HEK293 (cell line): ENCODE measurements around the gene APPL2.

Source experiments
- CTCF ChIA-PET: fragments of 350-600 bp; formaldehyde crosslinking; extraction: SDS; loops from one replicate; lab custom pipeline; 2021; ENCODE audit warnings: antibody characterized with exemption; lab: Yijun Ruan, JAX
- POLR2A ChIA-PET: fragments of 300-600 bp; formaldehyde crosslinking; extraction: SDS; loops from one replicate; lab custom pipeline; 2020; ENCODE audit warnings: antibody characterized with exemption, inconsistent platforms; lab: Yijun Ruan, JAX
- H3K27ac ChIP-seq: fragments of 200-500 bp; sonication (Bioruptor generic); 2 replicates; pipeline ENCODE4 v1.5.1; 2014; ENCODE audit warnings: low read depth, low read length, control low read depth, inconsistent platforms; ENCODE audit errors: extremely low read depth
- H3K36me3 ChIP-seq, 2 experiments: fragments of 200-500 bp in 1 of 2; sonication (Bioruptor generic) in 1 of 2; 1 replicate in 1 of 2; 2 replicates in 1 of 2; pipeline ENCODE4 v1.5.1; 2014 to 2017; ENCODE audit warnings: inconsistent platforms in 2 of 2, low read length in 2 of 2; ENCODE audit not compliant: control insufficient read depth in 2 of 2, insufficient read depth in 1 of 2
- H3K4me1 ChIP-seq: fragments of 200-500 bp; sonication (Bioruptor generic); 2 replicates; pipeline ENCODE4 v1.5.1; 2014; ENCODE audit warnings: mild to moderate bottlenecking, low read length, inconsistent platforms; ENCODE audit not compliant: control insufficient read depth, insufficient read depth
- H3K4me3 ChIP-seq: 2 replicates; pipeline ENCODE4 v1.5.1; 2011; ENCODE audit warnings: low read depth, mild to moderate bottlenecking, control low read depth, low read length, moderate library complexity
- H3K9me3 ChIP-seq: fragments of 200-500 bp; sonication (Bioruptor generic); 2 replicates; pipeline ENCODE4 v1.5.1; 2014; ENCODE audit warnings: low read depth, low read length, inconsistent platforms; ENCODE audit not compliant: control insufficient read depth, insufficient read depth
- GLIS2 ChIP-seq: fragments of 450-650 bp; formaldehyde crosslinking; IDR thresholded peaks from 2 replicates; pipeline ENCODE4 v1.5.1; 2016; ENCODE audit warnings: missing biosample characterization, missing genetic modification characterization
- INSM2 ChIP-seq: fragments of 450-650 bp; formaldehyde crosslinking; IDR thresholded peaks from 2 replicates; pipeline ENCODE4 v1.5.1; 2016; ENCODE audit warnings: missing biosample characterization, missing genetic modification characterization
- MYNN ChIP-seq: fragments of 450-650 bp; formaldehyde crosslinking; IDR thresholded peaks from 2 replicates; pipeline ENCODE4 v1.5.1; 2016; ENCODE audit warnings: missing biosample characterization, missing genetic modification characterization, borderline replicate concordance
- PBX3 ChIP-seq: sonication (generic); formaldehyde crosslinking; IDR thresholded peaks from 2 replicates; pipeline ENCODE4 v1.8.1; 2022; ENCODE audit warnings: mild to moderate bottlenecking, moderate library complexity, missing genetic modification reagents
- PRDM10 ChIP-seq: fragments of 450-650 bp; formaldehyde crosslinking; IDR thresholded peaks from 2 replicates; pipeline ENCODE4 v1.5.1; 2016; ENCODE audit warnings: missing biosample characterization, missing genetic modification characterization
- SP2 ChIP-seq: fragments of 450-650 bp; formaldehyde crosslinking; IDR thresholded peaks from 2 replicates; pipeline ENCODE4 v1.5.1; 2016; ENCODE audit warnings: missing biosample characterization, missing genetic modification characterization
- YY1 ChIP-seq: fragments of 450-650 bp; formaldehyde crosslinking; IDR thresholded peaks from 2 replicates; pipeline ENCODE4 v1.5.1; 2018; ENCODE audit warnings: missing biosample characterization, missing genetic modification characterization
- ZBTB48 ChIP-seq: fragments of 450-650 bp; formaldehyde crosslinking; IDR thresholded peaks from 2 replicates; pipeline ENCODE4 v1.5.1; 2016; ENCODE audit warnings: missing biosample characterization, missing genetic modification characterization
- ZBTB6 ChIP-seq: fragments of 450-650 bp; formaldehyde crosslinking; IDR thresholded peaks from 2 replicates; pipeline ENCODE4 v1.5.1; 2017; ENCODE audit warnings: missing biosample characterization, missing genetic modification characterization
- ZNF10 ChIP-seq: fragments of 450-650 bp; formaldehyde crosslinking; IDR thresholded peaks from 2 replicates; pipeline ENCODE4 v1.5.1; 2017; ENCODE audit warnings: missing biosample characterization, missing genetic modification characterization
- ZNF155 ChIP-seq: fragments of 450-650 bp; formaldehyde crosslinking; IDR thresholded peaks from 2 replicates; pipeline ENCODE4 v1.5.1; 2016; ENCODE audit warnings: missing biosample characterization, missing genetic modification characterization
- ZNF362 ChIP-seq: fragments of 450-650 bp; formaldehyde crosslinking; IDR thresholded peaks from 2 replicates; pipeline ENCODE4 v1.5.1; 2016; ENCODE audit warnings: missing biosample characterization, missing genetic modification characterization
- ZNF48 ChIP-seq: fragments of 450-650 bp; formaldehyde crosslinking; IDR thresholded peaks from 2 replicates; pipeline ENCODE4 v1.5.1; 2016; ENCODE audit warnings: missing biosample characterization, missing genetic modification characterization
- ZNF529 ChIP-seq: fragments of 450-650 bp; formaldehyde crosslinking; IDR thresholded peaks from 2 replicates; pipeline ENCODE4 v1.5.1; 2017; ENCODE audit warnings: missing genetic modification characterization, missing biosample characterization; ENCODE audit not compliant: insufficient replicate concordance
- ZNF549 ChIP-seq: fragments of 450-650 bp; IDR thresholded peaks from 2 replicates; pipeline ENCODE4 v1.5.1; 2018; ENCODE audit warnings: missing biosample characterization, missing genetic modification characterization, mild to moderate bottlenecking, inconsistent platforms, moderate library complexity
- ZNF561 ChIP-seq: fragments of 450-650 bp; IDR thresholded peaks from 2 replicates; pipeline ENCODE4 v1.5.1; 2018; ENCODE audit warnings: missing biosample characterization, missing genetic modification characterization, borderline replicate concordance
- ZNF585B ChIP-seq: fragments of 450-650 bp; formaldehyde crosslinking; IDR thresholded peaks from 2 replicates; pipeline ENCODE4 v1.5.1; 2016; ENCODE audit warnings: missing biosample characterization, missing genetic modification characterization
- ZNF621 ChIP-seq: fragments of 450-650 bp; formaldehyde crosslinking; IDR thresholded peaks from 2 replicates; pipeline ENCODE4 v1.5.1; 2017; ENCODE audit warnings: missing biosample characterization, missing genetic modification characterization
- ZNF768 ChIP-seq: fragments of 450-650 bp; formaldehyde crosslinking; IDR thresholded peaks from 2 replicates; pipeline ENCODE4 v1.5.1; 2018; ENCODE audit warnings: missing biosample characterization, mild to moderate bottlenecking, missing genetic modification characterization

APPL2 gene

DNA sequence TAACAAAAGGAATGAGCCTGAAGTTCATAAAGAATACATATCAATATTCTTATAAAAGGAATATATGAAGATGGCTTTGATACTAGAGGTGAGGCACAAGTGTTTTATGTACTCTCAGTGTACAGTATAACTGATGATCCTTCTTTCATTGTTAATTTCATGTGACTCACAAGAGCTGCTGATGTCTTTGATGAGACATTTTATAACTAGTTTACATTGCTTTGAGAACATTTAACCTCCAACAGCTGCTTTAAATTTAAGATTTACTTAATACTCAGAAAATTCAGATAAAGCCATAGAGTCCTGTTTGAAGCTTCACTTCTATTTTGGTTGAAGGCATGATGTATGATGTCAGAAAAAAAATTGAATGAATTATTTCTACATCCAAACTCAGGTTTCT, 68.6 kb downstream of the APPL2 start:
- ChIA-PET POLR2A (no interaction called here), CTCF (no interaction called here)
- H3K36me3 ChIP-seq: peaks cover 51 to 74% of the 10 kb centered on the region in 2 experiments
- no peaks in the 10 kb centered on the region for H3K4me1 ChIP-seq
- H3K9me3 ChIP-seq: no peaks in the 10 kb centered on the region
- TF ChIP-seq ZNF585B (tag by site-specific recombination) (no peak), MYNN (tag by site-specific recombination) (no peak), ZNF362 (no peak), ZNF549 (no peak)
- H3K27ac ChIP-seq: no peak overlapping the region
- H3K4me3 ChIP-seq: no peak overlapping the region

GRCh38 chr12:105166736-105167135, 69.2 kb downstream of the APPL2 start:
- Histone ChIP-seq H3K4me1 (no peaks in the 10 kb centered on the region), H3K9me3 (no peaks in the 10 kb centered on the region), H3K27ac (no peak overlapping the region)
- ChIA-PET CTCF (no interaction called here), POLR2A (no interaction called here)
- TF ChIP-seq INSM2 (tag by site-specific recombination) (no peak), ZNF10 (tag by site-specific recombination) (no peak), PRDM10 (tag by site-specific recombination) (no peak), SP2 (tag by site-specific recombination) (no peak), ZNF48 (tag by site-specific recombination) (no peak), GLIS2 (tag by site-specific recombination) (no peak), ZNF768 (no peak), ZNF155 (no peak), YY1 (no peak), ZNF529 (no peak), ZNF621 (tag by site-specific recombination) (no peak), PBX3 (CRISPR knock-in tag) (no peak), ZNF561 (tag by site-specific recombination) (no peak), ZBTB6 (no peak), ZBTB48 (tag by site-specific recombination) (no peak)
- TF ChIP-seq, all 188 proteins: peak for 0
- peaks cover 57 to 74% of the 10 kb centered on the region in 2 experiments for H3K36me3 ChIP-seq
- no peak overlapping the region for H3K4me3 ChIP-seq
